GM12872 (cell line): Measurements from ENCODE around the gene MCAT.

Experiments used
- TF ChIP-seq, protein P1 (sequence below): IDR thresholded peaks from 3 replicates; pipeline ENCODE4 v1.5.1; 2011; ENCODE audit warnings: low read depth, mild to moderate bottlenecking, low read length, moderate library complexity; ENCODE audit not compliant: insufficient read depth

Gene MCAT

DNA sequence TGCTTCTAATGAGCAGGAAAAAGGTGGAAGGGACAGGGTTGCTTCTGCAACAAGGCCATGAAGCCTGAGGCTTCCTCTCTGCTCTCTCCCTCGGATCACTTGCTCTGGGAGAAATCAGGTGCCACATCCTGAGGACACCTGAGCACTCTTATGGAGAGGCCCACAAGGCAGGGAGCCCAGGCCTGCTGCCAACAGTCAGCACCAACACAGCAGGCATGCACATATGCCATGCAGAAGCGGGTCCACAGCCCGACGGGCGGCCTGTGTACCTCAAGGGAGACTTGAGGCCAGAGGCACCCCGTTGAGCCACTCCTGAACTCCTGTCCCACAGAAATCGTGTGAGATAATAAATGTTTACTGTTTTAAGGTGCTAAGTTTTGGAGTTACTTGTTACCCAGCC, 34.3 kb upstream of the MCAT start:
- TF ChIP-seq, protein P1, sequence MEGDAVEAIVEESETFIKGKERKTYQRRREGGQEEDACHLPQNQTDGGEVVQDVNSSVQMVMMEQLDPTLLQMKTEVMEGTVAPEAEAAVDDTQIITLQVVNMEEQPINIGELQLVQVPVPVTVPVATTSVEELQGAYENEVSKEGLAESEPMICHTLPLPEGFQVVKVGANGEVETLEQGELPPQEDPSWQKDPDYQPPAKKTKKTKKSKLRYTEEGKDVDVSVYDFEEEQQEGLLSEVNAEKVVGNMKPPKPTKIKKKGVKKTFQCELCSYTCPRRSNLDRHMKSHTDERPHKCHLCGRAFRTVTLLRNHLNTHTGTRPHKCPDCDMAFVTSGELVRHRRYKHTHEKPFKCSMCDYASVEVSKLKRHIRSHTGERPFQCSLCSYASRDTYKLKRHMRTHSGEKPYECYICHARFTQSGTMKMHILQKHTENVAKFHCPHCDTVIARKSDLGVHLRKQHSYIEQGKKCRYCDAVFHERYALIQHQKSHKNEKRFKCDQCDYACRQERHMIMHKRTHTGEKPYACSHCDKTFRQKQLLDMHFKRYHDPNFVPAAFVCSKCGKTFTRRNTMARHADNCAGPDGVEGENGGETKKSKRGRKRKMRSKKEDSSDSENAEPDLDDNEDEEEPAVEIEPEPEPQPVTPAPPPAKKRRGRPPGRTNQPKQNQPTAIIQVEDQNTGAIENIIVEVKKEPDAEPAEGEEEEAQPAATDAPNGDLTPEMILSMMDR = no peak

DNA sequence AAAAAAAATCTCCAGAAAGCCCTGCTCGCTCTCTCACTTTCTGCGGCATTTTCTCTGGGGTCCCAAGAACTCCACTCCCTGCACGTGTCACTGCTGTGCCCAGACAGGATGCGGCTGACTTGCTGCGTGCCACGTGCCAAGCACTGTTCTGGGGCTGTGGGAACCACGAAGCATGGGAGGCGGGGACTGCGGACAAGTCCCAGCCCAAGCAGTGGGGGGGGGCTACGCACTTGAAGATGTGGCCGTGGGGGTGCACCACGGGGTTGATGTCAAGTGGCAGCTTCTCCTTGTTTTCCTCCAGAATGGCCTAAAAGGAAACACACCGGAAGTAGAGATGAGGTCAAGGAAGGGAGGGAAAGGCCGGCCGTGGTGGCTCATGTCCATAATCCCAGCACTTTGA, 32.9 kb upstream of the MCAT start:
- TF ChIP-seq, protein P1 = no peak

DNA sequence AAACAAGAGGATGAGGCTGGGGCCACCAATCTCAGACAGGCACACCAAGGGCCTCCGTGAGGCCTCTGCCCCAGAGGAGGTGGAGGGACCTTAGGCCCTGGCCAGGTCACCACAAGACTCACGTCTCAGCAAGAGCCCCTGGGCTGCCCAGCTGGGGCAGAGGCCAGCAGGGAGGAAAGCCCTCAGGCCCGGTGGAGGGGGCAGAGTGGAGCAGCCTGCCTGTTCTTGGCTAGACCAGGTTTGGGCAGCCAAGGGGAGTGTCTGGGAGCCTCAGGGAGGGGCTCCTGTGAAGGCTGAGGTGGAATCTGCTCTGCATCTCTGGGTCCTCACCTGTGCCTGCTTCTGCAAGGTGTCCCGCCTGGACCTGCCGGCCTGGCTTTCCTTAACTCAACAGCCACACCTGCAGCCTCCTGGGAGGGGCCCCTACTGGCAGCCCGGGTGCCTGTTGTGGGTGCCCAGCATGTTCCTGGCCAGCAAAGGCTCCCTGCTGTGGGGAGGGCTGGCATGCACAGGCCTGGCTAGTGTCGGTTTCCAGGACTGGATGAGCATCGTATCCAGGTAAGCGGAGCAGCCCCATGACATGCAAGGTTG, 31.8 kb upstream of the MCAT start:
- TF ChIP-seq, protein P1 = no peak

DNA sequence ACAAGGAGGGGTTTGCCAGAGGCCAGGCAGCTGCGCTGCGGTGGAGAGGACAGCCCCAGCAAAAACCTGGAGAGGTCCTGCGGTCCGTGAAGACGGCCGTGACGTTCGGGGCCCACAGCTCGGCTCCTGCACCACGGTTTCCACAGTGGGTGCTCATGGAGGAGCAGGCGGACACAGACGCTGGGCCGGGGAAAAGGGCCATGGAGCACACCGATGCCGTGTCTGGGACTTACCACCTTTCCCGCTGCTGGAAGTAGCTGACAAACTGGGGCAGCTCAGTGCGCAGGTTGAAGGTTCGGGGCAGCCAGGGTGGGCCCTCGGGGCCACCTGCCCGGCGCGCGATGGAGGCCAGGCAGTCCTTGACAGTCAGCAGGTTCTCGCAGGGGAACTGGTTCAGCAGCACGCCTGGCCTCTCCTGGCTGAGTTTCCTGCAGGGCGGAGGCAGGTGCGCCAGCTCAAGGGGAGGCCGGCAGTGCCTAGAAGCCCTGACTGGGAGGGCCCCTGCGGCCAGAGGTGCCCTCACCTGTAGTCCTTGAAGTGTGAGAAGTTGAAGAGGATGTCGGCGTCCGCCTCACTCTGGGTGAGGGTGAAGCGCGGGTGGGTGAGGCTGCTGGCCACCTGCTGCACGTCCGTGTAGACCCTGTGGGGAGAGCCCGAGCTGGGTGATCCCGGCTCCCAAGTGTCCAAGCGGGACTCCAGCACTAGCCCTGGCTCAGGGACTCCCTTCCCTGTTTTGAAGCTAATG, 30.9 kb upstream of the MCAT start:
- TF ChIP-seq, protein P1 = no peak

DNA sequence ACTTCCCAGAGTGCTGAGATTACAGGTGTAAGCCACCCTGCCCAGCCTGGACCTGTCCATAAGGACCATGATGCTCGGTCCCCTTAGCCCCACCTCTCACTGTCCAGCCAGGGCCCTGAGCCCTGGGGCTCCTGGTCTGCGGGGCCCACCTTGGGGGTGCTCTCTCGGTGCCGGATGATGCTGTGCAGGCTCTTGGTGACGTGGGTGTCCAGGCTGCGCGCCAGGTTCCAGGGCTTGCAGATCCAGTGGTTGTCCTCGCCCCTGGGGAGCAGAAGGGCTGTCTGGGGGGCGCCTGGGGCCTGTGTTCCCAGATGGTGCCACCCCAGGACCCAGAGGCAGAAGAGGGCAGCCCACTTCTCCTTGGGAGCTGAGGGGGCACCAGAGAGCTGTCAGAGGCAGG, 30.4 kb upstream of the MCAT start:
- TF ChIP-seq, protein P1 = no peak

DNA sequence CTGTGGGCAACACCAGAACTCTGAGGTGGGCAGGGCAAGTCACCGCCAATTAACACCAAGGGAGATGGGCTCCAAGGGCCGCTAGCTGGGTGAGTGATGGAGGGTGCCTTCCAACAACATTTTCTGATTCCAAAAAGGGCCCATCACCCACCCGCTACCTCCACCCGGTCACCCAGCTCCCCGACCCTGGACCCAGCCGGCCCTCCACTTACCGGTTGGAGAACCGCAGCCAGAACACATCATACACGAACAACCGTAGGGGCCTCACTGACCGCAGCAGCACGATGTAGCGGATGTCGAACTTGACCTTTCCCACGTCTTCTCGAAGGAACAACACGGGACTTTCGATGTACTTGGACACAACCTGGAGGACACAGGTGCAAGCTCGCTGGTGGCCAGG, 29.0 kb upstream of the MCAT start:
- TF ChIP-seq, protein P1 = no peak

DNA sequence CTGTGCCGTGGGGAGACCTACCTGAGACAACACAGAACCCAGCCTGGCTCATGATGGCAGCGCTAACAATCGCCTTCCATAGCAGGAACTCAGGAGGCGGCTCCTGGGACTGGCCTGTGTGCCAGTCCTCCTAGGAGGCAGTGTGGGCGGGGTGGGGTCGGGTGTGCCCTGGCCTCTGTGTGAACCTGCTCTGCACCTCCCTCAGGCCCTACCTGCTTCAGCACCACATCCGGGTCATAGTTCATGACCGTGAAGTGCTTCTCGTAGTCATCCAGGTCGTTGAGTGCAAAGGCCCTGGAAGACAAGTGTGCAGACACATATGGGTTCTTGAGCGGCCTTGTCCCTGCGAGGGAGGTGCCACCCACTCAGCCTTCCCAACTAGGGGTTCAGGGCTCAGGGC, 28.4 kb upstream of the MCAT start:
- TF ChIP-seq, protein P1 = no peak
